Kidney epithelial cell (primary cell): ENCODE results near the gene ARHGEF7. TPM values are rescaled to one million over a fixed set of nuclear protein-coding genes. Genes with fewer than 3 reads are reported as not detected.
A peak's percentile ranks its signal among the peaks of the same experiment; 100 is the strongest.

Experiments
- DNase-seq: peaks from one replicate; pipeline ENCODE4 v3.0.0-alpha.2; 2010; ENCODE audit warnings: low read depth
- H3K27me3 ChIP-seq: 2 replicates; pipeline ENCODE4 v1.6.0; 2011; ENCODE audit warnings: low read length; ENCODE audit not compliant: control insufficient read depth, insufficient read depth
- H3K36me3 ChIP-seq: 2 replicates; pipeline ENCODE4 v1.5.1; 2011; ENCODE audit warnings: low read length; ENCODE audit not compliant: control insufficient read depth, insufficient read depth
- H3K4me3 ChIP-seq: 2 replicates; pipeline ENCODE4 v1.5.1; 2011; ENCODE audit warnings: low read depth, mild to moderate bottlenecking, control low read depth, low read length
- total RNA-seq: library from RNA; depleted of rRNA; stranded (reverse); fragments of >200 nt; gene quantifications from 2 replicates; pipeline ENCODE4 v1.2.3, GENCODE V29; 2015
- TF ChIP-seq, protein P1 (sequence below): IDR thresholded peaks from 2 replicates; pipeline ENCODE4 v1.5.1; 2011; ENCODE audit warnings: mild to moderate bottlenecking, moderate library complexity, low read length, control low read depth, inconsistent platforms; ENCODE audit not compliant: insufficient read depth, poor library complexity, severe bottlenecking

Gene ARHGEF7
- total RNA-seq, 1 donor from 2014 or later: 32.4 TPM

DNA sequence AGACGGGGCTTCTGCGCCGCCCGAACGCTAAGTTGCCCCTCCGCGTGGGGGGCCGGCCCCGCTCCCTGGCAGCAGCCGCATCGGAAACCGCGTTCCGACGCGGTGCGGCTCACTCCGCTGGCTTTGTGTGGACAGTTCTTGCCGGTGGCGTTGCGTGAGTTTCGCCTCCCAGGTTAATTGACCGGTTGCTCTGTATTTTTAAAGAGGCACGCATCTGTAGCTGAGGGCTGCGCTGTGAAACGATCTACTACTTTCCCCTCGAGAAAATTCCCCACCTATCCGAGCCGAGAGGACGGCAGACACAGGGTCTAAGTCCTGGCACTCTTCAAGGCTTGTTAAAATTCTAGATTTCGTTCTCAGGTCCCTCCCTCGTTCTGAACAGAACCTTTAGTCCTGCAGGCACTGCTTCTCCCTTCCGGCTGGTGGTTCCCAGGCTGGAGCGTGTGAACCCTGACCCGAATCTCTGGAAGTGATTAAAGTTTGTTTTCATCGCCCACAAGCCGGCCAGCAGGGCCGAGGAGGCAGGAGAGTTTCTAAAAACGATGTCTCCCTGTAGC lies 933 bp downstream of the ARHGEF7 start:
- TF ChIP-seq, protein P1, sequence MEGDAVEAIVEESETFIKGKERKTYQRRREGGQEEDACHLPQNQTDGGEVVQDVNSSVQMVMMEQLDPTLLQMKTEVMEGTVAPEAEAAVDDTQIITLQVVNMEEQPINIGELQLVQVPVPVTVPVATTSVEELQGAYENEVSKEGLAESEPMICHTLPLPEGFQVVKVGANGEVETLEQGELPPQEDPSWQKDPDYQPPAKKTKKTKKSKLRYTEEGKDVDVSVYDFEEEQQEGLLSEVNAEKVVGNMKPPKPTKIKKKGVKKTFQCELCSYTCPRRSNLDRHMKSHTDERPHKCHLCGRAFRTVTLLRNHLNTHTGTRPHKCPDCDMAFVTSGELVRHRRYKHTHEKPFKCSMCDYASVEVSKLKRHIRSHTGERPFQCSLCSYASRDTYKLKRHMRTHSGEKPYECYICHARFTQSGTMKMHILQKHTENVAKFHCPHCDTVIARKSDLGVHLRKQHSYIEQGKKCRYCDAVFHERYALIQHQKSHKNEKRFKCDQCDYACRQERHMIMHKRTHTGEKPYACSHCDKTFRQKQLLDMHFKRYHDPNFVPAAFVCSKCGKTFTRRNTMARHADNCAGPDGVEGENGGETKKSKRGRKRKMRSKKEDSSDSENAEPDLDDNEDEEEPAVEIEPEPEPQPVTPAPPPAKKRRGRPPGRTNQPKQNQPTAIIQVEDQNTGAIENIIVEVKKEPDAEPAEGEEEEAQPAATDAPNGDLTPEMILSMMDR: no peak
- peaks cover 53% of the 10 kb centered on the region for H3K27me3 ChIP-seq
- no peaks in the 10 kb centered on the region for H3K36me3 ChIP-seq
- H3K4me3 ChIP-seq: peak overlapping the region; percentile 26
- DNase-seq: no peak

GRCh38 chr13:111116856-111117255 lies 1.7 kb downstream of the ARHGEF7 start:
- peaks cover 56% of the 10 kb centered on the region for H3K27me3 ChIP-seq
- DNase-seq: no peak
- no peak overlapping the region for H3K4me3 ChIP-seq
- TF ChIP-seq, protein P1: no peak
- no peaks in the 10 kb centered on the region for H3K36me3 ChIP-seq

DNA sequence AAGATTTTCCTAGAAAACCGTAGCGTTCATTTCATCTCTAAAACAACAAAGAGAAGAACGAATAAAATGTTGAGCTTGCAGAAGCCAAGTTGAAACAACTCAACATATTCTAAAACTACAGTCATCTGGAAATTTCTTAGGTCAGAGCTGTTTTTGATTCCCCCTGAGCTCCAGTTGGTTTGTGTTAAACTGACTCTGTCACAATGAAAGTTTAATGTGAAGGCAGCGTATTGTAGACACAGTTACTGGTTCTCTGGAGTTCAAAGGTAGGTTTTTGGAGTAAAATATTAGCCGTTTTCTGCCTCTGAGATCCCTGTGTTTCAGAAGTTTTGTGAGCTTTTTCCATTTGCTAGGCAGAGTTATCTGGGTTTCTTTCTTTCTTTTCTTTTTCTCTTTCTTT lies 2.2 kb downstream of the ARHGEF7 start:
- no peak overlapping the region for H3K4me3 ChIP-seq
- H3K27me3 ChIP-seq: peaks cover 57% of the 10 kb centered on the region

DNA sequence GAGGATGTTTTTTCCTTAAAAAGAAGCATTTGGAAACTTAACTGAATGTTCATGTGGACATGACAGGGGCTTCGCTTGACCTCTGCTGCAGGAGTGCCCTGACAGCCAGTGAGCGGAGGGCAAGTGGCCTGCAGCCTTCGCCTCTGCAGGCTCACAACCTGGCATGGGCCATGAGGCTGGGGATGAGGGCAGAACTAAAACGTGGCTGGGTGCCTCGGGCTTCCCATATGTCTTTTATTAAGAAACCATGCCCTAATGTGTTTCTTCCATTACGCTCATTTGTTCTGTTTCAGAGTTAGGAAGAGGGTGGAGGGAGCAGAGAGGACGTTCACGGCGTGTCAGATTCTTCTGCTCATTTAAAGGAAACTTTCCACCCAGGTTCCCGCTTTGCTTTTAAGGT lies 2.9 kb downstream of the ARHGEF7 start:
- peaks cover 55% of the 10 kb centered on the region for H3K27me3 ChIP-seq

More for the DNA sequence above, 2.2 kb downstream of the ARHGEF7 start:
- DNase-seq: no peak
- TF ChIP-seq, protein P1: no peak
- H3K36me3 ChIP-seq: no peaks in the 10 kb centered on the region

GRCh38 chr13:111118898-111119607 lies 3.9 kb downstream of the ARHGEF7 start:
- Histone ChIP-seq H3K4me3 (no peak overlapping the region), H3K27me3 (peaks cover 49% of the 10 kb centered on the region)
- TF ChIP-seq, protein P1: no peak

More for the DNA sequence above, 2.9 kb downstream of the ARHGEF7 start:
- no peak for DNase-seq
- H3K36me3 ChIP-seq: no peaks in the 10 kb centered on the region
- TF ChIP-seq, protein P1: no peak
- H3K4me3 ChIP-seq: no peak overlapping the region

More at GRCh38 chr13:111118898-111119607, 3.9 kb downstream of the ARHGEF7 start:
- no peaks in the 10 kb centered on the region for H3K36me3 ChIP-seq
- no peak for DNase-seq
